Endothelial cell of umbilical vein (primary cell): ENCODE measurements around the gene POTEI.
"Not testable (repeated sequence)": the region's sequence is repeated elsewhere in the genome, so short reads cannot be mapped to it uniquely, and the experiment has no call there.

Experiments used
- CTCF ChIP-seq, 2 donors: IDR thresholded peaks; 1 replicate in 1 of 2; 2 replicates in 1 of 2; pipeline ENCODE4 v1.5.1; 2011; ENCODE audit warnings: low read length in 2 of 2, mild to moderate bottlenecking in 2 of 2, moderate library complexity in 2 of 2, control low read depth in 1 of 2, inconsistent platforms in 1 of 2, low read depth in 1 of 2; ENCODE audit not compliant: insufficient read depth in 1 of 2; ENCODE audit errors: extremely low read depth in 1 of 2
- EZH2 ChIP-seq: IDR thresholded peaks from 2 replicates; pipeline ENCODE4 v1.6.1; 2012; ENCODE audit warnings: borderline replicate concordance, low read depth, mild to moderate bottlenecking, moderate library complexity, low read length, inconsistent platforms; ENCODE audit not compliant: severe bottlenecking
- POLR2A ChIP-seq: IDR thresholded peaks from 2 replicates; pipeline ENCODE4 v1.6.1; 2012; ENCODE audit warnings: low read depth, mild to moderate bottlenecking, control low read depth, low read length
- POLR2AphosphoS5 ChIP-seq: IDR thresholded peaks from 2 replicates; pipeline ENCODE4 v1.6.1; 2012; ENCODE audit warnings: low read depth, mild to moderate bottlenecking, control low read depth, low read length, moderate library complexity; ENCODE audit not compliant: insufficient read depth

- not testable (repeated sequence) for TF ChIP-seq CTCF (IDR thresholded peaks at IDR 0.05; ENCODE audit: extremely low read depth in 1 of 2, insufficient read depth in 1 of 2, low read depth in 1 of 2, low read length in 2 of 2); EZH2; POLR2A; POLR2AphosphoS5
These were observed 57.3 kb downstream of the POTEI start for GRCh38 chr2:130451823-130452222.
